NCI-H146 treated with DMSO at 0.1 percent for 48 hours (cell line): ENCODE data around the gene CTDSP2.
"Not testable (repeated sequence)": the region's sequence is repeated elsewhere in the genome, so short reads cannot be mapped to it uniquely, and the experiment has no call there.

Experiments used
- DNase-seq: peaks from one replicate; lab custom pipeline; 2025; ENCODE audit not compliant: unreplicated experiment; lab: John Stamatoyannopoulos, UW

The CTDSP2 gene

GRCh38 chr12:57853864-57854556 lies 7.5 kb upstream of the CTDSP2 start:
- no peak for DNase-seq

- no peak for DNase-seq
These were observed 6.3 kb upstream of the CTDSP2 start for GRCh38 chr12:57852620-57853500.

DNA sequence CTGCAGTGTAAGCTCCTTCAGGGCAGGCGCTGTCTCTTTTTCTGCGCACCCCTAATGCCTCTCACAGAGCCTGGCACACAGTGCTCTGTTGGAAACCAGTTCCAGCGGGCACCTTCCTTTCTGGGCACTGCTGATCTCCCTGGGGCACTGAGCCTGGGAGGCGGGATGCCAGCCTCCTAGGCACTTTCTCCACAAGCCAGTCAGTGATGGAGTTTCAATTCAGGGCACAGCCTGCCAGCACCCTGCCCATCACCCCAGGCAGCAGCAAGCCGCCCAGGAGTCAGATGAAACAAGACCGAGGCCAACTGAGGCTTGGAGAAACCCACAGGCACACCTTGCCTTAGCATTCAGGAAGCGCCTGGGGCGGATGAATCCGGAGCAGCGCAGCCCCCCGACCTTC lies 5.7 kb upstream of the CTDSP2 start:
- DNase-seq, result no peak

- DNase-seq, result no peak
These were observed 5.0 kb upstream of the CTDSP2 start for GRCh38 chr12:57851552-57851951.

GRCh38 chr12:57850854-57851430 lies 4.4 kb upstream of the CTDSP2 start:
- DNase-seq, result no peak

DNA sequence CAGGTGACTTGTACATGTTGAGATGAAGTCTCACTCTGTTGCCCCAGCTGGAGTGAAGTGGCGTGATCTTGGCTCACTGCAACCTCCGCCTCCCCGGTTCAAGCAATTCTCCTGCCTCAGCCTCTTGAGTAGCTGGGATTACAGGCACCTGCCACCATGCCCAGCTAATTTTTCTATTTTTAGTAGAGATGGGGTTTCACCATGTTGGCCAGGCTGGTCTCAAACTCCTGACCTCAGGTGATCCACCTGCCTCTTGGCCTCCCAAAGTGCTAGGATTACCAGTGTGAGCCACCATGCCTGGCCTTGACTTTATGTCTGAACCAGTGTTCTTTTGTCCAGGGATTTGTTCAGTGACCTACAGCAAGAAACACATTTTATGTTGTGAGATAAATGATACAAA lies 2.9 kb upstream of the CTDSP2 start:
- not testable (repeated sequence) for DNase-seq

GRCh38 chr12:57849035-57849434 lies 2.5 kb upstream of the CTDSP2 start:
- no peak for DNase-seq

GRCh38 chr12:57848208-57848607 lies 1.7 kb upstream of the CTDSP2 start:
- no peak for DNase-seq

DNA sequence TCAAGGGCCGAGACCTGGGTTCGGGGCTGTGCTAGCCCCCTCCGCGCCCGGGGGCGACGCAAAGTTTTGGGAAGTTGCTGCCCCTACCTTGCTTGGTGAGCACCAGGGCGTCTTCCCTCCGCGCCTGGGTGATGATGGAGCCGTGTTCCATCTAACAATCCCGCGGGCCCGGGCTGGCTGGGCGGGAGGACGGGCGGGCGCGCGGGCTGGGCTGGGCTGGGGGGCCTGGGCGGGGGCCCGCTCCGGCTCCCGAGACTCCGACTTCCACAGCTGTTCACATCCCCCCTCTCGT lies 298 bp downstream of the CTDSP2 start:
- DNase-seq, result no peak

GRCh38 chr12:57845478-57846284 lies 848 bp downstream of the CTDSP2 start:
- peak; percentile 21 for DNase-seq

DNA sequence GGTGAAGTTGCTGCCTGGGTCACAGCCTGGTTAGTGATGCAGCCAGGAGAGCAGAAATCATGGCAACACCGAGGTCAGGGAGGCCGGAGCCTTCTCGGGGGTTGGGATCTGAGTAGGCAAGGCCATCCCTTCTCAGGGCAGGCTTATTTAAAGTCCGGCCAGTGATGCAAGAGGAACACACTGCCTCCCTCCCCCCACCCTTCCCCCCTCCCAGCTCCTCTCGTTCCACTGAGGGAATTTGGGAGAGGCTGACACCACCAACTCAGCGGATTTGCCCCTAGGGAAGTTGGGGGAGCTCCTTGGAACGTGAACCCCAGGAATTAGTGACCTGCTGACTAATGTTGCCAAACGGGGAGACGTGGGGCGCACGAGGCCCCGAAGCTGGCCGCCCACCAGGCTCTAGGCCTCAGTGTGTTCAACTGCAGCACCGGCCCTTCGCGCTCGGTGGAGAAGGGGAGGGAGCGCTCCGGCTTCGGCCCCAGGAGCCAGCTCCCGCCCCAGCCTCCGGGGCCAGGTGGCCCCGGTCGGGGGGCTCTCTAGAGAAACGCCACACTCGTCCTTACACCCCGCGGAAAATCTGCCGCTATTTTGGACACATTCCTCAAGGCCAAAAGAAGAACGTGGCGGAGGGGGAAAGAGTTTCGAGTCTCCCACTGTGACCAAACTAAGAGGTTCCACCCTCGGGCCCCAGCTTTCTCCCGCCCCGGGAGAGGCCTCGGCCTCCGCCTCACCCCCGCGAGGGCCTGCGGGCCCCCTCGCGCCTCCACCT lies 1.6 kb downstream of the CTDSP2 start:
- no peak for DNase-seq

GRCh38 chr12:57842342-57843294 lies 3.9 kb downstream of the CTDSP2 start:
- DNase-seq, result no peak

DNA sequence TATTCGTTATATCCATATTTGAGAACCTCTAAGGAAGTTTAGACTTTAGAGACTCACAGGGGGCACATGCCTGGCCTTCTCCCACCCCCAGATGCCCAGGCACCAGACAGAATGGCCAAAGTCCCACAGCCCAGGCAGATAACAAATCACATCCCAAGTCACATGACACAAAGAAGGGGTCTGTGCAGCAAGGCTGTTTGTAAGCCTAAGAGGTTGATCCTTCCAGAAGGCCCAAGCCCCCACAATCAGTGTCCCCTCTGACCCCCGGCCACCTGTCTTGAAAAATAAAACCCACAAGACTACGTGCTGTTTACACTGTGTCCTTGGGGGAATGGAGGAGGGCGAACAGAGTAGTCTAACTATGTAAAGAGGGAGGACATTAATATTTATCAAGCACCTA lies 5.1 kb downstream of the CTDSP2 start:
- DNase-seq, result no peak

DNA sequence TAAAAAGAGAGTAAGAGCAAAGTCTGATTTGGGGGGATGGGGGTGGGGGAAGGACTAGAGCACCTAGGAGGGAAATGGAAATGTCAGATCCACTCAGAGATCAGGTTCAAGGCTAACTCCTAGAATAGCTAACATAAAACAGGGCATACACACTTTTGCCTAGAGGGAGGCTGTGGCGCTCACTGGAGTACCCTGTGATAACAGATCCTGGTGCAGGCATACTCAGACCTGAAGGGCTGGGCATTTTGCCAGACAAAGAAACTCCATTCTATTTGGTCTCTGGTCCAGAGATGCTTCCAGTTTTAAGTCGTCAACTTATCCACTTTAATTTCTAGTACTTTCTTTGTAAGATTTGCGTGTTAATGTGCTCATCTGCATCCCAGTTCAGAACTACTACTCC lies 5.8 kb downstream of the CTDSP2 start:
- DNase-seq, result no peak

DNA sequence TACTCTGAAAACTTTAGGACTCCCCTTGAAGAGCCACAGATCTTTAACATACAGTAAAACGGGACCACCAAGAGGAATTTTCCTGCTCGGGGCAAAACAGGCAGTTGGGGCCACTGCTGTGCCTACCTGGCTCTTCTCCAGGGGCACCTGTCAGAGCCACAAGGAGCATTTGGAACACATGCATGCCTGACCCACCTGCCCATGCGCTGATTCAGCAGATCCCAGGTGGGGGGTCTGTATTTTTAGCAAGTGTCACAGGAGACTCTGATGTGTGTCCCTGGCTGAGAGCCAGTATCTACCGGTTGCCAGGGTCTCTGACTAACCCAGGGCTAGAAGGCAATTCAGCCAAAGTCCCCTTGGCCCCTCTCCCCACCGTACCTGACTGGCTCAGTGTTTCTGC lies 6.5 kb downstream of the CTDSP2 start:
- no peak for DNase-seq

GRCh38 chr12:57838594-57839302 lies 7.8 kb downstream of the CTDSP2 start:
- DNase-seq, result no peak

- DNase-seq, result no peak
These were observed 8.5 kb downstream of the CTDSP2 start for GRCh38 chr12:57837864-57838562.
